Stomach (tissue), 4 donors: ENCODE measurements around the gene ADD1.
A peak's percentile ranks its signal among the peaks of the same experiment; 100 is the strongest.

ENCODE experiments used
- POLR2A ChIP-seq, 4 donors: fragments of 450-650 bp; IDR thresholded peaks; one replicate each; pipeline ENCODE4 v1.6.1; 2016; ENCODE audit warnings: antibody characterized with exemption in 4 of 4, control low read depth in 2 of 4, mild to moderate bottlenecking in 1 of 4, moderate library complexity in 1 of 4
- POLR2AphosphoS5 ChIP-seq, 3 donors: sonication (generic); formaldehyde crosslinking; IDR thresholded peaks; one replicate each; pipeline ENCODE4 v1.6.1; 2016; ENCODE audit warnings: antibody characterized with exemption in 3 of 3
- TF ChIP-seq, protein P1 (sequence below), 7 experiments: fragments of 450-650 bp in 4 of 7; fragments of 200-600 bp in 3 of 7; sonication (generic) in 3 of 7; IDR thresholded peaks; one replicate each; pipeline ENCODE4 v1.5.1; 2016 to 2019; ENCODE audit warnings: antibody characterized with exemption in 7 of 7, control low read depth in 2 of 7, mild to moderate bottlenecking in 1 of 7

DNA sequence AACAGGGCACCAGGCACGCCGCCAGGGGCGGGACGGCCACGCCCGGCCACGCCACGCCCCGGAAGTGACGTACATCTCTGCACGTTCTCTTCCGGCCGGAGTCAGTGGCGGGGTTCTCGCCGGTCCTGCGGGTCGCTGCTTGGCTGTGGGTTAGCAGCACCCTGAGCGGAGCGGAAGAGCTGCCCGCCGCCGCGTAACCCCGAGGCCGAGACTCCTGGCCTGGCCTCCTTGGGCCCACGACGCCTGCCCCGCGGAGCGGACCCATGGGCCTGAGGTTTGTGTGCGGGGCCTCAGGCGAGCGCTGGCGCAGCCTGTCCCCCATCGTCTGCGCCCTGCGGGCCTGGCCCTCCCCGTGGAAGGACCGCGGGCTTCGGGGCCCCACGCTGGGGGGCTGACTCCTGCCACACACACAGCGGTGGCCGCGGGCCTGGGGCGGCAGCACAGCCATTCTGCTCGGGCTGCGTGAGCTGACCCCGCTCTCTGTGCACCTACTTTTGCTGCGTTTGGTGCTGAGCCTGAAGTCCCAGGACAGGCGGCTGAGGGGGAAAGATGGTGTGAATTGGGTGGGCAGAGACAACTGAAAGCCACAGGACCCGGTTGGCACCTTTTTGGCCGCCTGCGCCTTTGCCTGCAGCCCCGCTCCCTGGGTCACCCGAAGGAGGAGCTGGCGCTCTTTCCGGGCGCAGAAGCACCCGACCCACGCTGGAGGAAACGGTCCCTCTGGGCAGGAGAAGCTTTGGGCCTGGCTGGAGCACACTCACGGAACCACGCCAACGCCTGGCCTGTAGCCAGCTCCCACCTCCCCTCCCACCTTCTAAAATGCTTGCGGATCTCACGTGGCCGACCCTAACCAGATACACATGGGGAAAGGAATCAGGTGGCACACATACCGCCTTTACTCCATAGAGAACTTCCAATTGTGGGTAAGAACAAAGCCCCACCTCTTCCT lies 91.4 kb downstream of the ADD1 start:
- TF ChIP-seq POLR2AphosphoS5 (IDR thresholded peaks at IDR 0.05) (peak; percentile 93 to 99 (median 99)), POLR2A (IDR thresholded peaks at IDR 0.05) (peak in 2 of 4 donors; percentile 82 to 93)
- TF ChIP-seq, protein P1, sequence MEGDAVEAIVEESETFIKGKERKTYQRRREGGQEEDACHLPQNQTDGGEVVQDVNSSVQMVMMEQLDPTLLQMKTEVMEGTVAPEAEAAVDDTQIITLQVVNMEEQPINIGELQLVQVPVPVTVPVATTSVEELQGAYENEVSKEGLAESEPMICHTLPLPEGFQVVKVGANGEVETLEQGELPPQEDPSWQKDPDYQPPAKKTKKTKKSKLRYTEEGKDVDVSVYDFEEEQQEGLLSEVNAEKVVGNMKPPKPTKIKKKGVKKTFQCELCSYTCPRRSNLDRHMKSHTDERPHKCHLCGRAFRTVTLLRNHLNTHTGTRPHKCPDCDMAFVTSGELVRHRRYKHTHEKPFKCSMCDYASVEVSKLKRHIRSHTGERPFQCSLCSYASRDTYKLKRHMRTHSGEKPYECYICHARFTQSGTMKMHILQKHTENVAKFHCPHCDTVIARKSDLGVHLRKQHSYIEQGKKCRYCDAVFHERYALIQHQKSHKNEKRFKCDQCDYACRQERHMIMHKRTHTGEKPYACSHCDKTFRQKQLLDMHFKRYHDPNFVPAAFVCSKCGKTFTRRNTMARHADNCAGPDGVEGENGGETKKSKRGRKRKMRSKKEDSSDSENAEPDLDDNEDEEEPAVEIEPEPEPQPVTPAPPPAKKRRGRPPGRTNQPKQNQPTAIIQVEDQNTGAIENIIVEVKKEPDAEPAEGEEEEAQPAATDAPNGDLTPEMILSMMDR (IDR thresholded peaks at IDR 0.05), result peak in 1 of 7 experiments; percentile 30
